ENCODE results near the gene OR2V2.

GRCh38 chr5:181118369-181118768, 29.0 kb upstream of the OR2V2 start:
- TF ChIP-seq CTCF (IDR thresholded peaks at IDR 0.05) (no peak), POLR2A (IDR thresholded peaks at IDR 0.05) (no peak)

All from right lobe of liver (tissue), 4 donors.